ENCODE measurements around the gene CUBN.

DNA sequence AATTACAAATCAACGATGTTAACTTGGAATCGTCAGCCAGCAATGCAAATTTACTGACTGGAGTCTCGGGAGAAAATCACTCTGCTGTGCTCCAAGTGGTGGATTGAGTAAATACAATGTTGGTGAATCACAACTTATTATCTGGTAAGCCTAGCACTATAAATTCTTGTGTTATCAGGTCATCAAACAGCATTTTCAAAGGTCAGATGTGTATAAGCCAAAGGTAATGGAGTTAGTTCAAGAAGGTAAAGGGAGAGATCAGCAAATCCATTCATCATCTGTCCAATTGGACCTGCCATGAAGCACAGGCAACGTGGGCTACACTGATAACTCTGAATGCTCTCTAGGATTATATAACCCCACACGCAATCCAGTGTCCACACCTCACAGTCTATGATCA is 13.9 kb downstream of the CUBN start:
- TF ChIP-seq, protein P1, sequence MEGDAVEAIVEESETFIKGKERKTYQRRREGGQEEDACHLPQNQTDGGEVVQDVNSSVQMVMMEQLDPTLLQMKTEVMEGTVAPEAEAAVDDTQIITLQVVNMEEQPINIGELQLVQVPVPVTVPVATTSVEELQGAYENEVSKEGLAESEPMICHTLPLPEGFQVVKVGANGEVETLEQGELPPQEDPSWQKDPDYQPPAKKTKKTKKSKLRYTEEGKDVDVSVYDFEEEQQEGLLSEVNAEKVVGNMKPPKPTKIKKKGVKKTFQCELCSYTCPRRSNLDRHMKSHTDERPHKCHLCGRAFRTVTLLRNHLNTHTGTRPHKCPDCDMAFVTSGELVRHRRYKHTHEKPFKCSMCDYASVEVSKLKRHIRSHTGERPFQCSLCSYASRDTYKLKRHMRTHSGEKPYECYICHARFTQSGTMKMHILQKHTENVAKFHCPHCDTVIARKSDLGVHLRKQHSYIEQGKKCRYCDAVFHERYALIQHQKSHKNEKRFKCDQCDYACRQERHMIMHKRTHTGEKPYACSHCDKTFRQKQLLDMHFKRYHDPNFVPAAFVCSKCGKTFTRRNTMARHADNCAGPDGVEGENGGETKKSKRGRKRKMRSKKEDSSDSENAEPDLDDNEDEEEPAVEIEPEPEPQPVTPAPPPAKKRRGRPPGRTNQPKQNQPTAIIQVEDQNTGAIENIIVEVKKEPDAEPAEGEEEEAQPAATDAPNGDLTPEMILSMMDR (IDR thresholded peaks at IDR 0.05) = no peak
- TF ChIP-seq EP300 (IDR thresholded peaks at IDR 0.05) (no peak), POLR2A (IDR thresholded peaks at IDR 0.05) (no peak)
